GM18870 (cell line): ENCODE measurements around the gene ANGPTL7.
"Not testable (repeated sequence)": the region's sequence is repeated elsewhere in the genome, so short reads cannot be mapped to it uniquely, and the experiment has no call there.

Experiments used
- ATAC-seq: cut with Tn5 transposase; IDR thresholded peaks from one replicate; pipeline ENCODE4 v1.9.1; 2021; ENCODE audit warnings: moderate library complexity; ENCODE audit not compliant: unreplicated experiment

Gene ANGPTL7, protein sequence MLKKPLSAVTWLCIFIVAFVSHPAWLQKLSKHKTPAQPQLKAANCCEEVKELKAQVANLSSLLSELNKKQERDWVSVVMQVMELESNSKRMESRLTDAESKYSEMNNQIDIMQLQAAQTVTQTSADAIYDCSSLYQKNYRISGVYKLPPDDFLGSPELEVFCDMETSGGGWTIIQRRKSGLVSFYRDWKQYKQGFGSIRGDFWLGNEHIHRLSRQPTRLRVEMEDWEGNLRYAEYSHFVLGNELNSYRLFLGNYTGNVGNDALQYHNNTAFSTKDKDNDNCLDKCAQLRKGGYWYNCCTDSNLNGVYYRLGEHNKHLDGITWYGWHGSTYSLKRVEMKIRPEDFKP

DNA sequence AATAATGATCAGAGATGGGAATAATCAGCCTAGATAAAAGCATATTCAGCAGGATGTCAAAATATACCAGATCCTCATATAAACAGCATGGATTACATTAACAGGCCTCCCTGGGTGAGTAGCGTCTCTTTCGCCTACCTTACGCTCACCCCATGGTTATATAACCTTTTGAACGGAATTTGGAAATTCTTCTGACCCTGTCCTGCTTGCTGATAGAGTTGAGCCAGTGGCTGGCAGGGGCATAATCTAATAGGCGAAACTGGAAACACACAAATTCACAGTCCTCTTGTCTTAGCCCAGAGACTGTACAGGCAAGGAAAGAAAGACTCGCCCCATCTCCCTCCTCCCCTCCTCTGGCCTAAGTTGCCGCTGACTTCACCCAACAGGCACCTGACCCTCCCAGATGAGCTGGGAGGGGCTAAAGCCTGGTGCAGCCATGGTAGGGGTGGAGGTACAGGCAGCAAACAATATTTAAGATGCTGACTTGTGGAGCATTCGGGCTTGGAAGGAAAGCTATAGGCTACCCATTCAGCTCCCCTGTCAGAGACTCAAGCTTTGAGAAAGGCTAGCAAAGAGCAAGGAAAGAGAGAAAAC, at the start of gene ANGPTL7:
Gene ANGPTL7, plus strand, starts transcription at position 498 of the 594 bp plus-strand sequence. CDS start 225 bp downstream, outside the sequence.
- no peak for ATAC-seq

DNA sequence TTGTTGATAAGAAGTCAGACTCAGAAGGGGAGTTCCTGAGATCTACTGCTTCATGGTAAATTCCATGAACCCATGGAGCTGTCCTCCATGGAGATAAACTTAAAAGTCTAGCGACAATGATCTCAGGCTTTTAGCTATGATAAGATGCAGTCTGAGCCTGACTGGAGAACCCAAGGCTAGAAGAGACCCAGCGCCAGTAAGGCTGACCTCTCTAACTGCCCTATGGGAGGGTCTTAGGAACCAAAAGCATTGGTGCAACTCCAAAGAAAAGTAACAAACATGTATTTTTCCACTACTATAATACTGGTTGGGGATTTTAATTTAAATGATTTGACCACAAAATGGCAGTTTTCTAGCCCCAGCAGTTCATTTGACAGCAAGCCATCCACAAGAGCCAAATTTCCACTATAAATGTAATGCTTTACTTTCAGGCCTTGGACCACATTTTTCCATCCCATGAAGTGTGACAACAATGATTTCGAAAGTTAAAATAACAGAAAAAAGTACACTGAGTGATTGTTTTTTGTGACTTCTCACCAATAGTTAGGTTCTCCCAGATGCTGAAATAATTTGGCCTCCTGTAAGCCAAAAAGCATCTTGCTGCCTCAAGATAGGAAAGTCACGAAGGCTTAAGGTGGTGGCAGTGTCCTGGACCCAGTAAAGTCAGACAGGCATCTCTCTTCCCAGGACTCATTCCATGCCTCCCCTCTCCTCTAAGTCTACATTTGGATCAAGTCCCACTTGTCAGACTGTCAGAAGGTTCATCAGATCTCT, 46.4 kb upstream of the ANGPTL7 start:
- no peak for ATAC-seq

DNA sequence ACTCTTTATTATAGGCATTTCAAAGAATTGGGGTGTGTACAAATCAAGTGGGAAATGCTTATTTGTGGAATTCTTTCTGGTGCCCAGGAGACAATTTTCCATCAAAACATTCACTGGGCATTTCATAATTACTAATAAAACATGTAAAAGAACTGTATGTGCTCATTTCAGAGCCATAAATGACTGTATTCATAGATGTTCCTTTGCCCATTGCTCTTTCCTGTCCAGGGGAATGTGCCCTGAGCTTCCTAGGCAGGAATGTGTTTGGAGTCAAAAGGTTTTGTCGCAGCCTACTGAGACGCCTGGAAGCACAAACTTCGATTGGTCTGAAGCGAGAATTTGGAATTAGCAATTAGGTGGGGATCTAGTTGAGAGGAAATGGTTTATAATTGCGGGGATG, 45.8 kb upstream of the ANGPTL7 start:
- ATAC-seq, result no peak

DNA sequence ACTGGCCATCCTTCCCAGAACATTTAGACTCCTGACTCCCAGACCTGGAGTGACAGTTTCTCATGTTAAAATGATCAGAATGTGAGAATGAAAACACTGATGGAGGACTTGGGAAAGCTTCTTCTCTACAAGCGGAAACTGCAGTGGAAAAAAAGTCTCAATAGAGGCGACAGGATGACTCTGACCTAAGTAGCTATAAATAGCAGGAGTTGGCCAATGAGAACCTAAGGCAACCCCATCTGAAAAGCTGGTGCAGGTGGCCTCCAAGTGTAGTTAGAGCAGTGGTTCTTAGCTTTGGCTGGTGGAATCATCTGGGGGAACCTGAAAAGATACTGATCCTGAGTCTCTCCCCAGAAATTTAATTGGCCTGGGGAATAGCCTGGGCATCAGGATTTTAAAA, 45.2 kb upstream of the ANGPTL7 start:
- no peak for ATAC-seq

DNA sequence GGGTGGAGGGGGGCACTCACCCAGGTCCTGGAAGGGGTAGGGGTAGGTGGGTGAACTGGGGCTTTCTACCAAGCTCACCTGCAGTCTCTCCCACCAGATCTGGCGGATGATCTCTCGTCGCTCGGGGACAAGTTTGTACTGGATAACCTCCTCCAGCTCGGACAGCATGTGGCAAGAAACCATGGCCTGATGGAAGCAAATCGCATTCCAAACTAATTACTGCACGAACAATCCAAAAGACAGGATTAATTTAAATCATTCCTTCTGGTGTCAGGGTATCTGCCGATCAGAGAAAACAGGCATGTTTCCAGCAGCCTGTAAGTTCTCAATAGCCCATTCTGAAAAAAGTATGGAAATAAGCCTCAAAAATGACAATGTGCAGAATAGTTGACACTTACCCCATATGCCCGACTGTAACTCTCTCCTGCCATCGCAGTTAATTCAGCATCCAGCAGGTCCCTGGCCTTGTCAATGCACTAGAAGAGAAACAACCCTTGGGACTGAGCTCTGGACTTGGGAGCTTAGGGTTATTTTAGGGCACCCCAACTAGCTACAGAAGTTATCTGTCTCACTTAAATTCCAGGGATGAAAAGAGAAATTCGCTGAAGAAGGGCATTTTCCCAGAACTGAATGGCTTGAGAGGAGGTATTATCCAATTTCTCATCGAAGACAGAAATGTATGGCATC, 44.4 kb upstream of the ANGPTL7 start:
- ATAC-seq, result no peak

DNA sequence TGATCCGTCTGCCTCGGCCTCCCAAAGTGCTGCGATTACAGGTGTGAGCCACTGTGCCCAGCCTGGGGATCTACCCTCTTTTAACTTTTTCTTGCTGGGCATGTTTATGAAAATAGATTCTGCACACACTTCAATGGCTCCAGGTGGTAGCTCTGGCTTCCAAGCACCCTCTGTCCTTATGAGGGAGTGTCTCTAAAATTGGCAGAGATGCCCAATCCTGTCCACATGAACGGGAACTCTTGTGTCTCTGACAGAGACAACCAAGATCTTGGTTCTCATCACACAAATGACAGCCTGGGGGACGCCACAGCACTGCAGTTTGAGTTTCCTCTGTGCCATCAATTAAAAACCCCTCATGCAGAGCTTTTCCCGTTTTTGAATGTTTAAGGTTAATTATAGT, 43.4 kb upstream of the ANGPTL7 start:
- ATAC-seq, result no peak

DNA sequence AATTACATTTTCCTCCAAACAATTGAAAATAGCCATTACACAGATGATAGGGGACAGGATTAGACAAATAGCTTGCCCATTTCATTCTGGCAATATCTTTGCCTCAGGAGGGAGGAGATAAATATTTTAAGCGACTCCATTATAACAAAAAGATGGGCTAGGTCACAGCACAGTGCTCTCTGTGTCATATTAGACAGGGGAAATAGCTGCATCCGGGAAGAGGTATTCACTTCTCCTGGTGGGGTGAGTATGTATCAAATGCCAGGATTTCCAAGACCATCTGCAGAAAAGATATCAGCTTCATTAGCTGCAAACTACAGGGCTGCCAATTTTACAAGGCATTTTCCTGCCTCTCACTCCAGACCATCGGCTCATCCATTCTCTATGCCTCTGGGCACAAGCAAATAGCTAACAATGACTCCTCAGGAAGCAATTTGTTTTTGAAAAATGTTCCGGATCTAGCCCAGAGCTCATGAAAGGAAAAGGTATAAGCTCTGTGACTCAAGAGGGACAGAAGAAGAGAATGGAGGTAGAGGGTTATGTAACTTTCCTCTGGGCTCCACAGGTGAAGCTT, 41.9 kb upstream of the ANGPTL7 start:
- no peak for ATAC-seq

DNA sequence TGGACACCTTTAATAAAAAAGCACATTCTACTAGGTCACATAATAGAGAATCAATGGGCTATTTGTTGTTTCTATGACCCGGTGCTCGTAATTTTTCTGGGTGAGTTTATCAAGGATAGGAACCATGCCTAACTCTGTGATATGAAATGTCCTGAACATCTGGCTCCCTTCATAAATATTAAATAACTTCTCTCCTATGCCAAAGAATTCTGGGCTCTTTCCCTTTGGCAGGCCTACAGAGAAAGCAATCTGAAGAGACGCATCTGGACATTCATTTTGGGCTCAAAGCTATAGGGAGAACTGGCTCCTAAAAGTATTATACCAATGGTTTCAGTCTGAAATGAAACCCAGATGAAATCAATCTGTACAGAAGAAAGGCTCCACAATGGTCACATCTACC, 38.8 kb upstream of the ANGPTL7 start:
- no peak for ATAC-seq

DNA sequence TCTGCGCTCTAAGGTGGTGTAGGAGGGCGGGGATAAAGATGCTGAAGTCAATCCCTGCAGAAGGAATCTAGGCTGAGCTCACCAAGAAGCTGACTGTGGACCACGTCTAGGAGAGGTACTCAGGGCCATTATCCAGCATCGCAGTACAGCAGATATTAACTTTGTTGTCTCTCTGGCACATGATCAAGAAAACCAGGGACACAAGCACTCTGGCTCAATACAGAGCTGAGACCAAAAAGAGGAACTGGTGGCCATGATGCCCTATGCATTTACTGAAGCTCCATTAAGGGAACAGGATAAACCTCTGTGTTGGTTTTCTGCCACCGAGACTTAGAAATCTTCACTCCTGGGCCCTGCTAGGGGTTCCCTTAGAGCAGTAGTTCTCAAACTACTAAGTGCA, 38.0 kb upstream of the ANGPTL7 start:
- ATAC-seq, result no peak

DNA sequence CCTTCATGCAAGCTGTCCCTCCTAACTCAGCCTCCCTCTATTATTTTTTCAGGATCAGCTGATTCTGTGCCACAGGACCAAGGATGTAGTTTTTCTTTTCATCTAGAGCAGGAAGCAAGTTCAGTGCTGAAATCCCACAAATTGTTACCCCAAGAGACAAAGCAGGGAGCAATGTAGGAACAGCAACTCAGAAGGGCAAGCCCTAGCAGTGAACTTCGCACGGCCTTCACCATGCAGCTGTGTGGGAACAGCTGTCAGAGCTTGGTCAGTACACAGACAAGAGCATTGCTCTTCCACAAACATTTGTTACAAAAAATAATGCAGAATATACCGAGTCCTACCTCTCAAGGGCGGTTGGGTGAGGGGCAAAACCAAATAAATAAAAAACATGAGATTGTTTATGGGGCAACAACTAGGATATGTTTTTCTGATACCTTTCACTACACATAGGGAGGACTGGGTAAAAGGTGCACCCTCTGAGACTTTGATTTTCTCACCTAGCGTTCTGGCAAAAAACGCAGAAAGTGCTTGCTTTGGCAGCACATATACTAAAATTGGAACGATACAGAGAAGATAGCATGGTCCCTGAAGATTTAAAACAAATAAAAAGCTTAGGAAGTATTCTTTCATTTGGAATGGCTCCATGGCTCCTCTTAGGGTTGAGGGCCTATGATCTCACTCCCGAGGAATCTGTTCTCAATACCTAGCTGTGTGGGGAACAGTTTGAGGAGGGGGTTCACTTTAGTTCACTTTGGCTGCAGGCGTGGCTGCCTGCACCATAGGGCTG, 37.1 kb upstream of the ANGPTL7 start:
- no peak for ATAC-seq

DNA sequence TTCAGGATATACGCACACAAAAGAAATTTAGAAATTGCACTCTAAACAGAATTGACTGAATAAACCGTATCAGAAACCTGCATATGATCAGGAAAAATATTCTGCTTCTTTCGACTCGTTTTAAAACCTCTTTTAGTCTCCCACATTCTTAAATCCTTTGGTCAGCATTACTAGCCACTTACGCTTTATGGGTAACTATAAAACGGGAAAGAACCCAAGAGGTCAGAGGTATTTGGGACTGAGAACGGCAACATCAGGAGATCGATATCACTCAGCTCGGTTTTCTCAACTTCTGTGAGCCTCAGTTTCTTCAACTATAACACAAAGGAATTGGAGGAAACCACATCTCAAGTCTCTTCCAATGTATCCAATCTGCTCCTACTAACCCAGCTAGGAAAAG, 36.4 kb upstream of the ANGPTL7 start:
- ATAC-seq, result no peak

DNA sequence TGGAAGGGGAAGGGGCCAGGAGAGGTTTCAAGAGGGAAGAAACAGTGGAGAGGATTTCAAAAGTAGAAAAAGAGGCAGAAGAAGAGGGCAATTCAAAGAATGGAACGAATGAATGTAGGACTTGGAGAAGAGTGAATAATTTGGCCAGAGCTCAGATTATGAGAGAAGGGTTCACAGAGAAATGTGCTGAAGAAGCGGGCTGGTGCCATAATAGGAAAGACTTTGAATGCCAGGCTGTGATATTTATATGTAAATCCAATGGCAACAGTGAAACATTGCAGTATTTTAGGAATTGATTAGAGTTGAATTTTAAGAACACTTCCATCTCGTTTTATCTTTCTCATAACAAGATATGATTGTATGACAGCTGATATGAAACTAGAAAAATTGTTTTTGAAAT, 36.0 kb upstream of the ANGPTL7 start:
- no peak for ATAC-seq

DNA sequence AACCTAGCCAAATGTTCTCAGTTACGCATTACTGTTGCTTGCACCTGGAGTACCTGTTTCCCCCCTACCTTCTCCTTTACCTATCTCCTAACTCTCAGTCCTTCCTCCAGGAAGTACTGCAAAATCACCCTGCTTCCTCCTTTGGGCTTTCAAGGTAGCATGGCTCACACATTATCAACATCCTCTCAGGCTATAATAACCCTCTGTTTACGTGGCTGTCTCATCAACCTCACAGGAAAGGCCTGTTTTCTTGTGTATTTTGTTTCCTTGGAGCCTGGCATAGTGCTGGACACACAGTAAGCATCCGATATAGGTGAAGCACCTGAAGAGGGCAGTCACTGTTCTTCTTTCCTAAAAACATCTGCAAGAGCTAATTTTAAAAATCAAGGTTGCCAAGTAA, 32.7 kb upstream of the ANGPTL7 start:
- no peak for ATAC-seq

DNA sequence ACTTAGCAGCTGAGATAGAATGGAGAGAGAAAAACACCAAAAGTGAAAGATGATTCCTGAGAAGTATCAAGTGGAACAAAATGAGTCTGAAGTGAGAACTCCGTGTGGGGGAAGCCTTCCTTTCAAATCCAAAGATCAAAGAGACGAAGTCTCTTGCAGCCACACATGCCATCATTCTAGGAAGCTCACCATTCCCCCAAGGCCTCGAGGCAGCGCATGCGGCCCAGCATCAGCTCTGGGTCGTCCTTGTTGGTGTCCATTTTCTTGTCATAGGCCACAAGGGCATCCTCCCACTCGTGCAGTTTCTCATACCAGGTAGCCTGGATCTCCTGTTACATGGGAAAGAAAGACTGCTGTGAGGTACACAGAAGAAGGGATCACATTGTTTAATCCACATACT, 32.2 kb upstream of the ANGPTL7 start:
- no peak for ATAC-seq

DNA sequence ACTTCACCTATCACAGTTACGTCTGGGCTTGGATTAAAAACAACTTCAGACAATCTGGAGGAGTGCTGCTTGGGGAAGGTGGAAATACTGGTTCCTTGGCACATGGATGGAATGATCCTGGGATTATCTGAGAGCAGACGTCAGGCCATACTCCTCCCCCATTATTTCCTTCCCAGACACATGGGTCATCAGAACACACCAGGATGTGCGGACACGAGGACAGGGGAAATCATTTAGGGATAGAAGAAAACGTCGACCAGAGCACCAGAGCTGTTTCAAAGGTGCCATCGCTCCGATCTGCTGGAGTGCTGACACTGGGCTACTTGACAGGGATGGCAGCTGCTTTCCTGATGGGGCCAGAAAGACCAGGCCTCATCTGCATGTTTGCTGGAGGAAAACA, 31.8 kb upstream of the ANGPTL7 start:
- ATAC-seq, result no peak

DNA sequence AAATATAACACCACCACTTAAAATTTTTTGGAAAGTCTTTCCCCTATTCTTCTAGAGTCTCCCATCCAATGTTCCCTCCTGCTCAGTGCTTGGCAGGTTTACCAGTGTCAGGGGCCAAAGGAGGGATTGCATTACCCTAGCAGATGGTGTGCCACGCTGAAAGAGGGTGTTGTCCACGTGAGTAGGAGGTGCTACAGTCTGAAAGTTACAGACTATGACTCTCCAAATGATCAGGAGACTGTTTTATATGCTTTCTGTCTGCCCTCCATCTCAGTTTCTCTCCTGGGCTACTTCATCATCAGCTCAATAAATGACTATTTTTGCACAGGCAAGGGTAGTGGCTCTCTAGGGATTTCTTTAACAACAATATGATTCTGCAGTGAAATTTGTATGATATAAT, 31.3 kb upstream of the ANGPTL7 start:
- no peak for ATAC-seq

DNA sequence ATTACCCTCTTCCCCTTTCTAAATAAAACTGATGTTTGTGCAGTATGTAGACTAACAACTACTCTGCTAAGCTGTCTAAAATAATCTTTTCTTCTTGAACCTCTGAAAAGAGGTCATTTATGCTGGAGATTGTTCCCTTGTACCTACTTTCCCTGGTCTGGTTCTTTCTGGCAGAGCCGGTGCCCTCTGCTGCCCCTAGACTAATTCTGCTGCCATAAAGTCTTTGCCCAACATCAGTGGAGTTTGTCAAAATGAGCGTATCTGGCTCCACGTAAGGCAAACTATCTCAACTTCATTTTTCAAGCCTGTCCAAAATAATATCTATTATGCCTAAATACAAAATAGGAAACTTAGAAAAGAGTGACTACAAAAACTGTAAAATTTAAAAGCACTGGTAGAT, 30.9 kb upstream of the ANGPTL7 start:
- ATAC-seq, result no peak

DNA sequence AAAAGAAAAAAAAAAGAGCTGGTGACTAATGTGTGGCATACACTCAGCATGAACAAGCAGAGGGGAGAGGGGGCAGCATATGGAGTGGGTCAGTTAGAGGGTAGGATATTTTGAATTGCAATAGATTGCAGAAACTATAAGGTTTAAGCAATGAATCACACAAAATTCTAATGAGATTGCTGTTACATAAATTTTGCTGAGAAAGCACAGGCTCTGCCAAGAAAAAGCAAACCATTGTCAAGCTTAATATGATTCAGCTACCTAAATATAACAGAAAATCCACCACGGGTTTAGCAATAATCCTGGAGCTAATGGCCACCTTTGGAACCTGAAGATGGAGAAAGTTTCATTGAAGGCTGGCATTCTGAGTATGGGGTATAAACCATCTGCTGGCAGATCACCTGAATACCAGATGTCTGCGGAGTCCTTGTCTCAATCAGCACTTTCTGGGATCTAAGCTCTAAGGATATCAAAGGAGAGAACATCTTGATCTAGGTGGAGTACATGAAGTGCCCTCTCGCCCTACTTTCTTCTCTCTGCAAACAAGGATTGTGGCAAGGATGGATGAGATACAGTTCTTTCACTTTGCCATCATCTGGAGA, 30.3 kb upstream of the ANGPTL7 start:
- ATAC-seq, result no peak

DNA sequence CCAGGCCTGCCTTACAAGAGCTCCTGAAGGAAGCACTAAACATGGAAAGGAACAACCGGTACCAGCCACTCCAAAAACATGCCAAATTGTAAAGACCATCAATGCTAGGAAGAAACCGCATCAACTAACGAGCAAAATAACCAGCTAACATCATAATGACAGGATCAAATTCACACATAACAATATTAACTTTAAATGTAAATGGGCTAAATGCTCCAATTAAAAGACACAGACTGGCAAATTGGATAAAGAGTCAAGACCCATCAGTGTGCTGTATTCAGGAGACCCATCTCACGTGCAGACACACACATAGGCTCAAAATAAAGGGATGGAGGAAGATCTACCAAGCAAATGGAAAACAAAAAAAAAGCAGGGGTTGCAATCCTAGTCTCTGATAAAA, 26.4 kb upstream of the ANGPTL7 start:
- ATAC-seq, result not testable (repeated sequence)

DNA sequence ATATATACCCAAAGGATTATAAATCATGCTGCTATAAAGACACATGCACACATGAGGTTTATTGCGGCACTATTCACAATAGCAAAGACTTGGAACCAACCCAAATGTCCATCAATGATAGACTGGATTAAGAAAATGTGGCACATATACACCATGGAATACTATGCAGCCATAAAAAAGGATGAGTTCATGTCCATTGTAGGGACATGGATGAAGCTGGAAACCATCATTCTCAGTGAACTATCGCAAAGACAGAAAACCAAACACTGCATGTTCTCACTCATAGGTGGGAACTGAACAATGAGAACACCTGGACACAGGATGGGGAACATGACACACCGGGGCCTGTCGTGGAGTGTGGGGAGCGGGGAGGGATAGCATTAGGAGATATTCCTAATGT, 22.4 kb upstream of the ANGPTL7 start:
- ATAC-seq, result not testable (repeated sequence)
